HUES64 (cell line): ENCODE measurements around the gene COL6A3.

Experiments used
- H3K27ac ChIP-seq: 2 replicates; pipeline ENCODE4 v1.7.0; 2013; ENCODE audit warnings: low read depth, low read length, inconsistent platforms
- H3K27me3 ChIP-seq: 2 replicates; pipeline ENCODE4 v1.6.1; 2013; ENCODE audit warnings: mild to moderate bottlenecking, low read length; ENCODE audit not compliant: insufficient read depth
- H3K36me3 ChIP-seq: 2 replicates; pipeline ENCODE4 v1.6.1; 2013; ENCODE audit warnings: mild to moderate bottlenecking, low read length; ENCODE audit not compliant: insufficient read depth
- H3K4me1 ChIP-seq: 2 replicates; pipeline ENCODE4 v1.6.1; 2013; ENCODE audit warnings: mild to moderate bottlenecking, low read length, moderate library complexity; ENCODE audit not compliant: insufficient read depth
- H3K4me3 ChIP-seq: 2 replicates; pipeline ENCODE4 v1.5.1; 2013; ENCODE audit warnings: mild to moderate bottlenecking, low read length, moderate library complexity
- H3K9ac ChIP-seq: 2 replicates; pipeline ENCODE4 v1.6.1; 2013; ENCODE audit warnings: mild to moderate bottlenecking, low read depth, low read length
- H3K9me3 ChIP-seq: 2 replicates; pipeline ENCODE4 v1.6.1; 2013; ENCODE audit warnings: low read depth, low read length; ENCODE audit not compliant: insufficient read depth
- WGBS: fragments of 150-250, 120-280 bp; methylation state at CpG from one replicate; pipeline ENCODE4 v1.1.7; 2013; ENCODE audit warnings: missing lambda C conversion rate; 5-methylcytosine and 5-hydroxymethylcytosine counted together

COL6A3 gene

DNA sequence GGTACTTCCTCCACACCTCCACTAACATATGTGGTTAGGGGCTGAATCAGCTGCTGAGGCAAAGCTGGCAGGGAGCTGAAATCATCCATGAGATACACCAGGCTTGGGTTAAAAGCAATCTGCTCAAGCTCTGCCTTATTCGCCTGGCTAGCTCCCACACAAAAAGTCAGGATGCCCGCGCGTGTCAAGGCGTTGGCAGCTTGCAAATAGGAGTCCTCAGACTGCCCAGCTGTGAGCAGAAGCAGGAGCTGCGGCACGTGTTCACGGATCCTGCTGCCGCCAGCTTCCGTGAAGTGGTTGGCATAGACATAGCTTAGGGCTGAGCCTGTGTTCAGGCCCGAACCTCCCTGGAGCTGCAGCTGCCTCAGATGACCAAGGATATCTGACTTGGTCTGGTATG lies 35.3 kb downstream of the COL6A3 start:
- Histone ChIP-seq H3K4me1 (no peaks in the 10 kb centered on the region), H3K4me3 (no peak overlapping the region), H3K27ac (no peak overlapping the region), H3K36me3 (no peaks in the 10 kb centered on the region), H3K9me3 (no peaks in the 10 kb centered on the region), H3K27me3 (no peaks in the 10 kb centered on the region), H3K9ac (no peak overlapping the region)
- 96% methylated on average over 11 of the region's 11 CpGs for whole genome bisulfite sequencing

DNA sequence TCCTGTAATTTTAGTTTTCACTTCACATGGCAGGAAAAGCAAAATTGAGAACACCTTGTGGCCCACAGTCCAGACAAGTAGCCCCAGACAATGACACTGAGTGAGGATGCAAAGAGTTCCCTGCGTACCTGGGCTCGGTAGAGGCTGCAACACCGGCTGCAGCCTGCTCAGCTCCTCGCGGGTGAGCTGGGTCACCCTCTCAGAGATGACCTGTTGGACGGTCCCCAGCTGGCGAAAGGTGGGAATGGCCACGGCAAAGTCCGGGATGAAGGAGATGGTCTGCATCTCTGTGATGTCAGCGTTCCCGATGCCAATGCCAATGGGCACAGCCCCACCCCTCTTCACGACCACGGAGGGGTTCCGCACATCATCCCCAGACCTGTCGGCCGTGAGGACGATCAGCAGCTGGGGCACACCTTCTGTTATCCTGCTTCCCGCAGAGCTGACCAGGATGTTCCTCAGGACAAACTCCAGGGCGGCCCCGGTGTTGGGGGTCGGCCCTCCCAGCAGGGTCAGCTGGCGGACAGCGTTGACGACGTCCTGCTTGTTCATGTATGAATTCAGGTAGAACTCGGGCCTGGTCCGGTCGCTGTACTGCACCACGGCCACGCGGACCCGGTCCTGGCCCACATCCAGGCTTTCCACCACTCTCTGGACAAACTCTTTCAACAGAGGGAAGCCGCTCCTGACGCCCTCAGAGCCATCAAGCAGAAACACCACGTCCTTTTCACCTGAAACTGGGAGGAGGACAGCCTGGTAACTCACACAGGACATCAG lies 39.5 kb downstream of the COL6A3 start:
- no peaks in the 10 kb centered on the region for H3K4me1 ChIP-seq
- no peaks in the 10 kb centered on the region for H3K36me3 ChIP-seq
- H3K4me3 ChIP-seq, result no peak overlapping the region
- no peak overlapping the region for H3K27ac ChIP-seq
- H3K9ac ChIP-seq, result no peak overlapping the region
- 95% methylated on average over 35 of the region's 35 CpGs for WGBS
- no peaks in the 10 kb centered on the region for H3K9me3 ChIP-seq
- H3K27me3 ChIP-seq, result no peaks in the 10 kb centered on the region

DNA sequence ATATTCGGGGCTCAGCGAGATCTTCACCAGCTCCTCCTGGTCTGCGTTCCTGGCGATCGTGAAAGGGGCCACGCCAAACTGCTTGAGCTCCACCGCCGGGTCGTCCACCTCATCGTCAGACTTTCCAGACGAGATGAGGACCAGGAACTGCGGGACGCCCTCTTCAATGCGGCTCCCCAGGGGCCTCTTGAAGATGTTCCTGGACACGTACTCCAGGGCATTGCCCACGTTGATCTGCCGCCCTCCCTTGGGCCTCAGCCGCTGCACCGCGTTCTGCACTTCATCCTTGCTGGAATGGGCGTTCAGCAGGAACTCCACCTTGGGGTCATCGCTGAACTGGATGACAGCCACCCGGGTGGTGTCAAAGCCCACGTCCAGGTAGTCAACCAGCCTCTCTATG lies 42.1 kb downstream of the COL6A3 start:
- no peaks in the 10 kb centered on the region for H3K9me3 ChIP-seq
- 96% methylated on average over 24 of the region's 24 CpGs for WGBS
- H3K27ac ChIP-seq, result no peak overlapping the region
- H3K4me1 ChIP-seq, result no peaks in the 10 kb centered on the region
- H3K36me3 ChIP-seq, result no peaks in the 10 kb centered on the region
- H3K9ac ChIP-seq, result no peak overlapping the region
- H3K27me3 ChIP-seq, result no peaks in the 10 kb centered on the region
- H3K4me3 ChIP-seq, result no peak overlapping the region

DNA sequence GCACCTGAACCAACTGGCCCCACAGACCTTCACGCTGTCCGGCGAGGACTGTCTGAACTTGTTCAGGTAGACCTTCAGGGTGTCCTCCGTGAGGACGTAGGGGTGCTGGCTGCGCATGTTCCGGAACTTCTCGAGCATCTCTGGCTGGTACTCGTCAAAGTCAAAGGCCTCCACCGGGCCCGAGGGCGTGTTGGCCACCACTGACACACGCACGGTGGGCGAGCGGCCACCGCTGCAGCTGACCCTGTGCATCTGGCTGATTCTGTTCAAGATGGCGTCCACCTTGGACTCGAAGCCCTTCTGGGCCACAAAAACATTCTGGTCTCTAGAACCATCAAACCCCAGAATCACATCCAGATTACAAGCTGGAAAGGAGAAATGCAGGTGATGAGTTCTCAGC lies 48.3 kb downstream of the COL6A3 start:
- H3K9ac ChIP-seq, result no peak overlapping the region
- H3K9me3 ChIP-seq, result no peaks in the 10 kb centered on the region
- H3K27ac ChIP-seq, result no peak overlapping the region
- no peak overlapping the region for H3K4me3 ChIP-seq
- no peaks in the 10 kb centered on the region for H3K4me1 ChIP-seq
- no peaks in the 10 kb centered on the region for H3K27me3 ChIP-seq
- 95% methylated on average over 19 of the region's 19 CpGs for WGBS
- H3K36me3 ChIP-seq, result no peaks in the 10 kb centered on the region

DNA sequence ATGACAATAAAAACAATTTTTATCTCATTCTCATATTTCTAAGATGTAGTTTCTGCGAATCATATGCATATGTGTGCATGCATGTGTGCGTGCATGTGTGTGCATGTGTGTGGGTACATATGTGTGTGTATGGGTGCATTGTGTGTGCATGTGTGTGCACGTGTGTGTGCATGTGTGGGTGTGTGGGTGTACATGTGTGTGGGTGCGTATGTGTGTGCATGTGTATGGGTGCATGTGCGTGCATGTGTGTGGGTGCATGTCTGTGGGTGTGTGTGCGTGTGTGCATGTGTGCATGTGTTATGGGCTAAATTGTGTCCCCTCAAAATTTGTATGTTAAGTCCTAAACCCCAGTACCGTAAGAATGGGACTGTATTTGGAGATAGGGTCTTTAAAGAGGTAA lies 49.3 kb downstream of the COL6A3 start:
- 94% methylated on average over 7 of the region's 7 CpGs for WGBS
- H3K36me3 ChIP-seq, result no peaks in the 10 kb centered on the region

DNA sequence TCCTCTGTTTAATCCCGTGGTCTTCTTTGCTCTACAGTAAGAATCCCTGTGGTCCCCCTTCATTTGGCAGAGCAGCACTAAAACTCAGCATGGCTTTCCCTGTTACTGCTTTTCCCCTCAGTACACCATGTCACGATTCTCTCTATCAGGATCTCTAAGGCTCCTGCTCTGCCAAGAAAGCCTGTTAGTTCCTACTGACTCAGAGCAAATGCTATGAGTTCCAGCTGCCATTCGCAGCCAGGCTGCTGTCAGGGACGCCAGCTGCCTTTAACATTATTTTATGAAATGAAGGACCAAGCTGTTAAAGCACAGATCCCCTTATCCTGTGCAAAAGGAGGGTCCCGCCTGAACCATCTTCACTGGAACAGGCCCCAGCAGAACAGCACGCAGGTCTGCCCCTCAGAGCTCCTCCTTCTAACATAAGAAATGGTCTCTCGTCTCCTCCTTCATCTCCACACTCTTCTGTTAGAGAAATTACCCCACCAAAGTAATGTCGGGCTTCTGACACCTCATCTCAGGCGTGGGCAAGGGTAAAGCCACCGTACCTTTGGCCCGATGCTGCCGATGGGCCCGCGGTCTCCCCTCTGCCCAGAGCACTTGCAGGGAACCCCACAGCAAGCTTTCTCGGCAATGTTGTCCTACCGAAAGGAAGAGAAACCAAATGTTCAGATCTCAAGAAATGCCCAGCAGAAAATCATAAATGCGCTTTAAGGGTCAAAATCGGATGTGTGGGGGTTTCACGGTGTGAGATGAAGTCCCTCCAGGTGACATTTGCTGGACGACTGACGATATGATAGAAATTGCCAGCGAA lies 52.6 kb downstream of the COL6A3 start:
- Histone ChIP-seq H3K9me3 (no peaks in the 10 kb centered on the region), H3K27me3 (no peaks in the 10 kb centered on the region), H3K4me3 (no peak overlapping the region), H3K9ac (no peak overlapping the region), H3K36me3 (no peaks in the 10 kb centered on the region), H3K4me1 (peaks cover 18% of the 10 kb centered on the region), H3K27ac (no peak overlapping the region)
- 96% methylated on average over 22 of the region's 22 CpGs for WGBS

More for the DNA sequence above, 49.3 kb downstream of the COL6A3 start:
- no peaks in the 10 kb centered on the region for H3K27me3 ChIP-seq
- no peak overlapping the region for H3K4me3 ChIP-seq
- no peak overlapping the region for H3K9ac ChIP-seq
- peaks cover 1% of the 10 kb centered on the region for H3K4me1 ChIP-seq
- H3K27ac ChIP-seq, result no peak overlapping the region
- H3K9me3 ChIP-seq, result no peaks in the 10 kb centered on the region

DNA sequence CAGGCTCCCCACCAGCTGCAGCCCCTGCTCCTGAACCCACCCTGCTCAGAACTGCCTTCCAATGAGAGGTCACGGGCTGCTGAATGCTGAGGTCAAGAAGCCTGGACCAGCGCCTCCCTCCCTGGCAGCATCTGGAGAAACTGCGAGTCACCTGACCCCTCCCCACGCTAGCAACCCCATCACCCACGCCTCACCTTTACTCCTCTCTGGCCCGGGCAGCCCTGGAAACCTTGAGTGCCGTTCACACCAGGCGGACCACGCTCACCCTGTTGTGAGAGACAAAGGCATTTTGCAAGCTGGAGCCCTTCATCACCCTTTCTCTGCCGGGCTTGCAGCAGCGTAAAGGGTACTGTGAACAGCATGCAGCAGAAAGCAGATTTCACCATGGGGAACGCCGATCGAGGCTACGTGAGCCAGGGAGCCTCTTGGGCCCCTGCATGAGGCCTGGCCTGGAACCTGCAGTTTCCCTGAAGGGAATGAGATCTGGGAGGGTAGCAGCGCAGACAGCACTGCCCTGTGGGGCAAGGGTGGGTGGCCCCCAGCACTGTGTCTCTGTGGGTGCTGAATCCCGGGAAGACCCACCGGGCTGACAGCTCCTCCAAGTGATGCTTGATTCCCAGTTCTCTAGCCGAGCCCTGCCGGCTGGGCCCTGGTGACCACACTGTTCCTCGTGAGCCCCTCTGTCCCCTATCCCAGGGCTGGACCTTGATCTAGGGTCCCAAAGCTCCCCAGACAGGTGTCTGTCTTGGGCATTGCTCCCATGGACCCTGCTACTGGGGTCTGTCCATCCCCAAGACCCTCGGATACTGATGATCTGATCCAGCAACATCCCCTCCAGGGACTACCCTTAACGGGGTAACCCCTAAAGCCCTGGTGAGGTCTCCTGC lies 53.8 kb downstream of the COL6A3 start:
- Histone ChIP-seq H3K36me3 (no peaks in the 10 kb centered on the region), H3K27ac (no peak overlapping the region), H3K4me3 (no peak overlapping the region), H3K9me3 (no peaks in the 10 kb centered on the region), H3K4me1 (peaks cover 18% of the 10 kb centered on the region), H3K9ac (no peak overlapping the region), H3K27me3 (no peaks in the 10 kb centered on the region)
- WGBS, result 81% methylated on average over 23 of the region's 23 CpGs

DNA sequence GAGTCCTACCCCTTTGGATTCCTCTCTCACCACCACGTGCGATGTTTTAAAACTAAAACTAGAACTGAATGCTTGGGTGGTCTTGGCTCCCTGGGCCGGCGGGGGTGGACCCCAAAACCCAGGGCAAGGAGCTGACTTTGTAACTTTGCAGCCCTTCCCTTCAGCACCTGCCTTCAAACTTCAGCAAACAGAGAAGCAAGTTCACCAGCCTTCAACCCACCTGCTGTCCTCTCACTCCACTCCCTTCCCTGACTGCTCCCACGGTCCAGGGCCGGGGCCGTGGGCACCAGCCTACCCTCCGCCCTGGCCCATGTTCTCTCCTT lies 54.5 kb downstream of the COL6A3 start:
- Histone ChIP-seq H3K9ac (0 out of 2 replicates have a peak overlapping the region, but pooled peaks have one; percentile 13), H3K4me1 (peaks cover 18% of the 10 kb centered on the region), H3K9me3 (no peaks in the 10 kb centered on the region), H3K4me3 (no peak overlapping the region), H3K27ac (0 out of 2 replicates have a peak overlapping the region, but pooled peaks have one; percentile 37), H3K36me3 (no peaks in the 10 kb centered on the region), H3K27me3 (no peaks in the 10 kb centered on the region)
- WGBS, result 85% methylated on average over 8 of the region's 8 CpGs

DNA sequence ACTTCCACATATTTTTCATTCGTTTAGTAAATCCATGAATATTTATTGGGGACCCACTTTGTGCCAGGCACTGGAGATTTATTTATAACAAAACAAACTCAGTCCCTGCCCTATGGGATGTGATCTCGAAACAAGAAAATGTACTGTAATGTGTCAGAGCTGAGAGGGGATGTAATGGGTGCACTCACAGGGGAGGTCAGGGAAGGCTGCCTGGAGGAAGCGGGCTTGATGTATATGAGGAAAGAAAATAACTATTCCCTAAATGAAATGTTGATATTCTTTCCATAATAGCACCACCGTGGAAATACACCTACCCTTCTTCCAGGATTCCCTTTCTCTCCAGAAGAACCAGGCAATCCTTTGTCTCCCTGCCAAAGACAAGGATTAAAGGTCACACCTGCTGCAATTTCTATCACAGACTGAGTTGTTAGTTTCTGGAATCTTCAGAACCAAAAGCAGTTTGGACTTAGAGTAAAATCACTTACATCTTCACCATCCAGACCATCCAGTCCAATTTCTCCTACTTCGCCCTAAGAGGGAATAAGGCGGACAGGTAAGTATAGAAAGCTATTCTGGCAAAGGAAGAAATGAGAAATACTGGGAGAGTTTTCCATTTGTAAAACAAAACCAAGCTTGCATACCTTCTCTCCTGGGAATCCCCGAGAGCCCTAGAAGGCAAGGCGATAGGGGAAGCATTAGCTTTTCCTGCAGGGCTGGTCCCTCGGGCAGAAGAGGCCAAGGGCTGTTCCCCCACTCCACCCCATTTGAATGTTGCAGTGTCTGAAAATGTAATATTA lies 55.0 kb downstream of the COL6A3 start:
- Histone ChIP-seq H3K27ac (peak overlapping the region; percentile 37; the same call in 1 of the 2 replicates), H3K4me1 (peaks cover 18% of the 10 kb centered on the region), H3K4me3 (no peak overlapping the region), H3K9me3 (no peaks in the 10 kb centered on the region), H3K27me3 (no peaks in the 10 kb centered on the region), H3K36me3 (no peaks in the 10 kb centered on the region), H3K9ac (0 out of 2 replicates have a peak overlapping the region, but pooled peaks have one; percentile 13)
- 63% methylated on average over 6 of the region's 9 CpGs for WGBS

DNA sequence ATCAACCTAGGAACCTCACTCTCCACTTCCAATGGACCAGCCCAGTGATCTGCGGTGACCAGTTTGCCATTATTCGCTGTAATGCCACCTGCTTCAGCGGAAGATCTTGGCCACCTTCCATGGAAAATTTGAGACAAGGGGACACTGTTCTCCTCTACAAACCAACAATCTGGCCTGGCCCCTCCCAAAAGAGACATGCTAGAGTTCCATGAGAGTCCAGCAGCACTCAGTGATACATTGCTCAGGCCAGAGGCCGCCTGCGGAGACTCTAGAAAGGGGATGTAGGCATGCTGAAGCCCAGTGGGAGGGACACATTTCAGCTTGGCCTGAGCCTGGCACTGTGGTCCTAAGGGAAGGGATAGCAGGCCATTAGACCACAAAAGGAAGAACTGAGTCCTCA lies 58.3 kb downstream of the COL6A3 start:
- H3K27me3 ChIP-seq, result no peaks in the 10 kb centered on the region; the same call in 1 of the 2 replicates
- no peak overlapping the region for H3K4me3 ChIP-seq
- WGBS, result 96% methylated on average over 5 of the region's 5 CpGs
- peaks cover 18% of the 10 kb centered on the region for H3K4me1 ChIP-seq
- H3K36me3 ChIP-seq, result no peaks in the 10 kb centered on the region
- H3K9me3 ChIP-seq, result no peaks in the 10 kb centered on the region
- no peak overlapping the region for H3K27ac ChIP-seq
- H3K9ac ChIP-seq, result no peak overlapping the region
